ENCODE measurements around the gene ZBTB3.

The ZBTB3 gene

GRCh38 chr11:62771144-62772021, 17.4 kb upstream of the ZBTB3 start, which contains the start of gene TAF6L (continued):
- TF ChIP-seq PATZ1 (tag by site-specific recombination; IDR thresholded peaks at IDR 0.05) (peak; percentile 99), HIC1 (tag by site-specific recombination; IDR thresholded peaks at IDR 0.05) (no peak), KLF17 (tag by site-specific recombination; IDR thresholded peaks at IDR 0.05) (peak; percentile 79; the same call in 1 of the 2 replicates), ZNF530 (tag by site-specific recombination; IDR thresholded peaks at IDR 0.05; ENCODE audit: low read depth) (no peak), ZFP41 (tag by site-specific recombination; IDR thresholded peaks at IDR 0.05; ENCODE audit: borderline replicate concordance) (no peak), ZSCAN16 (tag by site-specific recombination; IDR thresholded peaks at IDR 0.05) (no peak), ZNF571 (tag by site-specific recombination; IDR thresholded peaks at IDR 0.05) (no peak), ZNF398 (tag by site-specific recombination; IDR thresholded peaks at IDR 0.05) (peak; percentile 73), SETDB1 (IDR thresholded peaks at IDR 0.05; ENCODE audit: insufficient read length, low read length) (no peak), ZBTB21 (tag by site-specific recombination; IDR thresholded peaks at IDR 0.05) (no peak; the same call in 1 of the 2 replicates), ZSCAN18 (tag by site-specific recombination; IDR thresholded peaks at IDR 0.05) (no peak), ZNF335 (tag by site-specific recombination; conservative IDR thresholded peaks at IDR 0.05) (peak; percentile 94), ZNF146 (tag by site-specific recombination; IDR thresholded peaks at IDR 0.05) (no peak), SP2 (tag by site-specific recombination; IDR thresholded peaks at IDR 0.05) (peak; percentile 87), ZNF558 (tag by site-specific recombination; IDR thresholded peaks at IDR 0.05) (no peak), ZNF138 (tag by site-specific recombination; IDR thresholded peaks at IDR 0.05; ENCODE audit: borderline replicate concordance) (no peak), YY2 (tag by site-specific recombination; IDR thresholded peaks at IDR 0.05) (no peak), ZNF19 (tag by site-specific recombination; IDR thresholded peaks at IDR 0.05; ENCODE audit: low read depth) (no peak), ZNF776 (tag by site-specific recombination; IDR thresholded peaks at IDR 0.05; ENCODE audit: borderline replicate concordance) (no peak), ZBTB6 (tag by site-specific recombination; IDR thresholded peaks at IDR 0.05) (no peak), ZNF132 (tag by site-specific recombination; IDR thresholded peaks at IDR 0.05; ENCODE audit: borderline replicate concordance) (no peak), ZNF670 (tag by site-specific recombination; IDR thresholded peaks at IDR 0.05; ENCODE audit: low read depth) (no peak), ZNF621 (tag by site-specific recombination; IDR thresholded peaks at IDR 0.05) (no peak), ZFHX2 (tag by site-specific recombination; conservative IDR thresholded peaks at IDR 0.05) (peak; percentile 94), ZNF302 (tag by site-specific recombination; IDR thresholded peaks at IDR 0.05; ENCODE audit: low read depth) (no peak), ZNF510 (tag by site-specific recombination; IDR thresholded peaks at IDR 0.05; ENCODE audit: insufficient replicate concordance) (no peak), HOXD13 (CRISPR knock-in tag; IDR thresholded peaks at IDR 0.05; ENCODE audit: borderline replicate concordance) (no peak), ZNF692 (tag by site-specific recombination; IDR thresholded peaks at IDR 0.05) (no peak; the same call in 1 of the 2 replicates)

Measured in HEK293 (cell line).